NCI-H774 (cell line): ENCODE results near the gene IRX6.

Source experiments
- DNase-seq: peaks from one replicate; lab custom pipeline; 2025; lab: John Stamatoyannopoulos, UW

IRX6 gene

GRCh38 chr16:55324285-55325079 is 479 bp downstream of the IRX6 start:
- DNase-seq = no peak

GRCh38 chr16:55325080-55325447 is 1.1 kb downstream of the IRX6 start:
- DNase-seq = no peak

DNA sequence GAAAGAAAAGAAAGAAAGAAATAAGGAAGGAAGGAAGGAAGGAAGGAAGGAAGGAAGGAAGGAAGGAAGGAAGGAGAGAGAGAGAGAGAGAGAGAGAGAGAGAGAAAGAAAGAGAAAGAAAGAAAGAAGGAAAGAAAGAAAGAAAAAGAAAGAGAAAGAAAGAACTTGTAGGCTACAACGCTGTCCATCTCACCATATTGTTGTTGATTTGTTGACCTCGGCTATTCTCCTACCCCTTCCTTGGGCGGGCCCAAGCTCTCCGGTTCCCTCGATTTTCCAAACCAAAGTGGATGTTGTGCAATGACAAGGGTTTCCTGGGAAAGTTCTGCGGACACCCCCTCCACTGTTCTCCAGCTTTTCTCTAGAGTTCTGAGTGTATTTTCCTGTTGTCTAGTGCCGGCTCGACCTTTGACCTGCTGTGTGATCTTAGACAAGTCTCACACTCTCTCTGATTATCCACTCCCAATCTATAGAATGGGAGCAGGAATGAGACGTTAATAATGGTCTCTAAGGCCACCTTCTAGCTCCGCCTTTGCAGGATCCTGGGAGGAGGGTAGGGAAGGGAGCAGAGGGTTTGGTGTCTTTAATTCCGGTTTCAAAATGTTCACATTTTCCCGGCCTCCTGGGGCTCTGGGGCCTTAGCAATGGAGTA is 1.6 kb downstream of the IRX6 start:
- no peak for DNase-seq

DNA sequence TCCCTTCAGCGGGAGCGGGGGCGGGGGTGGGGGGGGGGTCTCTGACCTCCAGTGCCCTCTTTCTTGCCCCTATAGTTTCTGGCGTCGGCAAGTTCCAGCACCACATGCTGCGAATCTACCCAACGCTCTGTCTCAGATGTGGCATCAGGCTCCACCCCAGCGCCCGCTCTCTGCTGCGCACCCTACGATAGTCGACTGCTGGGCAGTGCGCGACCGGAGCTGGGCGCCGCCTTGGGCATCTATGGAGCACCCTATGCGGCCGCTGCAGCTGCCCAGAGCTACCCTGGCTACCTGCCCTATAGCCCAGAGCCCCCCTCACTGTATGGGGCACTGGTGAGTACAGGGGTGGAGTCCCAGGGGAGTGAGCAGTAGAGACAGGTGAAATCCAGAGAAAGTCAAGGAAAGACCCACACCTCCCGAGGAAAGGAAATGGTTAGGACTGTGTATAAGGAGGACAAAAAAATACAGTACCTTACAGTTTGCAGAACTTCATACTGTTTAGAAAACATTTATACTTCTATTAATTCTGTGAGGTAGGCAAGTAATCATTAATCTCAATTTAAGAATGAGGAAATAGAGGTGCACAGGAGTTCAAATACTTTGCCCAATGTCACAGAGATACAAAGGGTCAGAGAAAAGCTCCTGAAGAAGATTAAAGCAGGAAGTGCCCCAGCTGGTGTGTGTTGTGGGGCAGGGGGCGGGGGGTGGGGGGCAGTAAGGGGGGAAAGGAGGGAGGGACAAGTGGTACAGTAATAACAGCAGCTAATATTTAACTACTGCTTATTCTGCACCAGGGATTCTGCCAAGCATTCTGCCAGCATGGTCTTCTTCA is 2.5 kb downstream of the IRX6 start:
- no peak for DNase-seq

DNA sequence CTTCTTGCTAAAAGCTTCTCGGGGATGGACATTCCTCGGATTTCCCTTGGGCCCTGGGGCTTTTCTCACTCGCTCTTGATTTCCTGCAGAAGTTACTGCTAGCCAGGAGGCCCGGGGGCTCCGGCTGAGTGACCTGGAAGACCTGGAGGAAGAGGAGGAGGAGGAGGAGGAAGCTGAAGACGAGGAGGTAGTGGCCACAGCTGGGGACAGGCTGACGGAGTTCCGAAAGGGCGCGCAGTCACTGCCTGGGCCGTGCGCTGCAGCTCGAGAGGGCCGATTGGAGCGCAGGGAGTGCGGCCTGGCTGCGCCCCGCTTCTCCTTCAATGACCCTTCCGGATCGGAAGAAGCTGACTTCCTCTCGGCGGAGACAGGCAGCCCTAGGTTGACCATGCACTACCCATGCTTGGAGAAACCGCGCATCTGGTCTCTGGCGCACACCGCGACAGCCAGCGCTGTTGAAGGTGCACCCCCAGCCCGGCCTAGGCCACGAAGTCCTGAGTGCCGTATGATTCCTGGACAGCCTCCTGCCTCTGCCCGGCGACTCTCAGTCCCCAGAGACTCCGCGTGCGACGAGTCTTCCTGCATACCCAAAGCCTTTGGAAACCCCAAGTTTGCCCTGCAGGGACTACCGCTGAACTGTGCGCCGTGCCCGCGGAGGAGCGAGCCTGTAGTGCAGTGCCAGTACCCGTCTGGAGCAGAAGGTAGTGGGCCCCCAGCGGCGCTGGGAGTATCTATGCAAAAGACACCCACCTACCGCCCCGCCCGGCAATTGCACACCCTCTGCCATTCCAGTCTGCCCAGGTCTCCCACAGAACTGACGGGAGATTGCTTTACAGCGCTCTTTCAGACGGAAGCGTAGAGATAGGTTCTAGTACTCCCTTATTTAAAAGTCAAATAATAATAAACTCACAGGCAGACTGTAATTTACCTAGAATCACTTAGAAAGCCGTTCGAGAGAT is 4.9 kb downstream of the IRX6 start:
- DNase-seq = no peak

DNA sequence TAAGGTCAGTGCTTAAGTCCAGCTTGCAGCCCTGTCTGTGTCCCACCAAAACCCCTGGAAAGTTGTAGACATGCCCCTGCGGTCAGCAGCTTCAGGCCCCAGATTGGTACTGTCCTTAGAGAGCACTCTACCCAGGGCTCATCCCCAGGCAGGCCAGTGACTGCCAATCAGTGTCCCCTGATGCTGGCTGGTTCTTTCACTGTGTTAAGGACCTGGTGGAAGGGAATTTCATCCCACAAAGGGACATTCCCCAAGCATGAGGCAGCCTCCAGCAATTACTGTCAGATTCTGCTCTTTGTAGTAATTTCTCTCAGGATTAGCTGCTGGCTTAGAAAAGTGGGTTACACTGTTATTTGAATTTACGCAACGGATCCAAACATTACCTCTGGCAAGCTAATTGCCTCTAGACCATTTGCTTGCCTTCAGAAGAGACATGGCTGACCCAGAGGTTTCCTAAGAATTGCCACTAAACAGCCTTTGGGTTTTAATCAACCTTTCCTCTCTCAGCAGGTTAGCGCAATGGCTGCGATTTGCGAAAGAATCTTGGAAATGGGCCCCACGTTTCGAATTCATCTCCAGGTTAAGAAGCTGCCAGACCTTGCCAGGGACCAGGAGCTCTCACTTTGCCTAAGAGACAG is 5.9 kb downstream of the IRX6 start:
- no peak for DNase-seq

DNA sequence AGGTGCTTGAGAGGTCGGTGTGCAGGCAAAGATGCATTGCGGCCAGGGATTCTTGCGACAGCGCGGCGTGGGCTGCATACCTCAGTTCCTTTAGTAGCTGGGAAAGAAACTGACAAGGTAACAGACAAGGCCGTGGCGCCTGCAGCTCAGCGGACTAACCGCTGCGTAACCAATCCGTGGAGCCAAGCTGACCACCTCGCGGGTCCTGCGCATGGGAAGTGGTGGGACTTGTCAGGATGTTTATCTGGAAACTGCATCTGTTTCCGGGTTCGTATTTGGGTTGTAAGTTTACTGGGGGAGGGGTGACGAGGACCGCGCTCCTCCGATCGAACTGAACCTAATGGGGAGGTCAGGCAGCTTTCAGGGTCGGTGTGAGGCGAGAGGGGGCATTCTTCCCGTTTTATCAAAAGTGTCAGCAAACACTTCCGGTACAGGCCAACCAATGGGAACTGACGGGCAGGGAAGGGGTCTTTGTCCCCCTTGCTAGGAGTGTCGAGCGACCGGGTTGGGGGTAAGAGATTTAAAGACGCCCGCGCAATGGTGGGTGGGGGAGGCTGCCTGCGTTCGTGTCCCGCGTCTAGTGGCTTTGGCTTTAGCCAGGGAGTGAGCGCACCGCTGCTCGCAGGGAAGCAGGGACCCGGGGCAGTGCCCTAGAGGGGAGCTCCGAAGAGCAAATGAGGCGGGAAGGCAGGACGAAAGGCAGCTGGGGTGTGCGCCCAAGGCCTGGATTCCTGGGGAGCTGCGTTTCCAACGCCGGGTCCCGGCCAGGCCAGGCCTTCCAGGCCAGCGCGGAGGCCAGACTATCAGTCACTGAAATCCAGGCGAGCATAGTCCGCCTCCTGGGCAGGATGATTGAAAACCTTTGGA is 7.0 kb downstream of the IRX6 start:
- no peak for DNase-seq

GRCh38 chr16:55331648-55332185 is 7.7 kb downstream of the IRX6 start:
- no peak for DNase-seq

- no peak for DNase-seq
Observed at GRCh38 chr16:55333684-55334083, 9.7 kb downstream of the IRX6 start.

DNA sequence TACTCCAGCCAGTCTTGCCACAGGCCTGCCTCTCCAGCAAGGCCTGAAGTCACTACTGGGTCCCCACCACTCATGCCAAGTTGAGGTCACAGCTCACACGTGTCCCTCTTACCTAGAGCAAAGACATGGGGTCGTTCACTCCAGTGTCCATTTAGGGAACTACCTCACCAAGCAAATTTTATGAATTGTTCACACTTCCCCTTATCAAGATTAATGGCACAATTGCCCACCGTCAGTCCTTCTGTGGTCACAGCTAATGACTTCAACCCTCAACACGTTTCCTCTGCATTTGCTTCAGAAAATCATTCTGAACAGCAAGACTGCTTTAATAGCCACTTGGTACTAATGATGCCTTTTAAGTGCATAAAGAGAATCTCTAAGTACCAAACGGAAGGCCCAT is 14.6 kb downstream of the IRX6 start:
- DNase-seq = no peak

DNA sequence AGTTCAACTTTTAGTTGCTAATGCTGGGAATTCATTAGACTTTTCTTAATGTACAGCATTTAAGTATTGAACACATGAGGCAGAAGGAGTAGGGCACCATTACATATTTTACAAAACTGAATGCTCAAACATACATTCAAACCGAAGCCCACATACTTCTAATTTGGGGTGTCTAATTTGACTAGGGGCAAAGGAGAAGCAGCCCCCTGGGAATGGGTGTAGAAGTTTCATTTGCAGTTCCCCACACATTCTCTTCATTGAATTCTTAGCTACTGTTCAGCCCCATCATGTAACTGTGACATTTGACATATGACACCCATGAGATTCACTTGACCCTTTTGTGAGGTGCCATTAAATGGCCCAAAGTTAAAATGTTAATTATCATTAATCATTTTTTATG is 16.4 kb downstream of the IRX6 start:
- no peak for DNase-seq

DNA sequence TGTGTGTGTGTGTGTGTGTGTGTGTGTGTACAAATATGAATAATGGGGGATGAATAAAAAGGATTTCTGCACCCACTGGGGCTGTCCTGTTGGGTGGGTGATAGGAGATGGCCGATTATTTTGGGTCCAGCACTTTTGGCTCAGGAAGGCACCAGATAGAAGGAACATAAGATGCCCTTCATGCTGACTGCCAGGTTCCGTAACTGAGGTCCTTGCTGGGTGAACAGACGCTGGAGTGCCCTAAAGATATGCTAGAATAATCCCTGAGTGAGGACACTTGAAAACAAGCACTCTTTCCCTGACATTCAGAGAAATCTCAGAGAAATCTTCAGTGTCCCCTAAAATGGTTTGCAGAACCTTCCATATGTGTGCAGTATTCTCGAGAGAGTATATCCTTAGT is 17.7 kb downstream of the IRX6 start:
- DNase-seq = no peak

GRCh38 chr16:55346475-55346874 is 22.5 kb downstream of the IRX6 start:
- DNase-seq = no peak

- no peak for DNase-seq
Observed at GRCh38 chr16:55349867-55350266, 25.9 kb downstream of the IRX6 start.

GRCh38 chr16:55350984-55351383 is 27.0 kb downstream of the IRX6 start:
- DNase-seq = no peak

DNA sequence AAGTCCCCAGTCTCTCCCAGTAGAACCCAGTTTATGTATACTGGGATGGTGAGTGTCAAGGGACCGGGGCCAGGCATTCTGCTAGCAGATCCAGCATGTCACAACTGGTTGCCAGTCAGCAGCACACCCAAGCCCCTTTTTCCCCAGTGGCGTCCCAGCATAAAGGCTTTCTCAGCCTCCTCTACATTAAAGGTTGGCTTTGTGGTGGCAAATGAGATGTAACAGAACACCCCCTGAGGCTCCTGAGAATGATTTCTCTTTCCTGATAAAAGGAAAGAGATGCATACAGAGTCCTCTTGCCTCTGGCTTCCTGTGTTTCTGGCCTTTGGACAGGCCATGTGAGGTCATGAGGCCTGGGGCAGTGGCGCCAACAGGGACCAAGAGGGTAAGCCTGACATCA is 27.9 kb downstream of the IRX6 start:
- no peak for DNase-seq

DNA sequence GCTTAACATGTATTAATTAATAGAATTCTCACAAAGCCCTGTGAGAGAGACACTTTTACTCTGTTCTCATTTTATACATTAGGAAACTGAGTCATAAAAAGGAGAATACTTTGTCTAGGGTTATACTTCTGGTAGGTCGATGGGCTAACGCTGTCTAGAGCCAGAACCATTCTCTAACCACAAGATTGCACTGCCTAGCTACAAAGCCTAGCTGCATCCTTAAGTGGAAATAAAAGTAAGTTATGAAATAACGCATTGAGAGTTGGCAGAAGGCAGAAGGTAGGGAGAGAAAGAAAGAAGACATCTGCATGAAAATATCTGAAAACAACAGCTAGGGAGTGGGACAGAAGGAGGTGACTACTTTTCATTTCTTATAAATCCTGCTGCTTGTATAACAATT is 33.2 kb downstream of the IRX6 start:
- DNase-seq = no peak

GRCh38 chr16:55359946-55360345 is 35.9 kb downstream of the IRX6 start:
- no peak for DNase-seq

DNA sequence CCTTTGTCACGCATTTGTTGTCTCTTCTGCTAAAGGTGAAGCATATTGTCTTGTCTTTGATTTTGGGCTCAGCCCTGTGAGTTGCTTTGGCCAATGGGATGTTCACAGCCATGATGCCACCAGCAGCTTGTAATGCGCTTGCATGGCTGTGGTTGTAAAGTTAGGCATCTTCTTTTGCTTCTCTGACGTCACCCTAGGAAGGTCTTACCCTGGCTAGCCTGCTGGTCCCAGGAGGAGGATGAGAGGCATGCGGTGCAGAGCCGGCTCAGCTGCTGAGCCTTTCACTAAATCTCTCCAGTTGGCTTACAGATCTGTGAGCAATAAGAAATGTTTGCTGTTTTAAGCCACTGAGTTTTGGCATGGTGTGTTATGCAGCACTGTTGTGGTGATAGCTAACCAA is 40.8 kb downstream of the IRX6 start:
- no peak for DNase-seq

DNA sequence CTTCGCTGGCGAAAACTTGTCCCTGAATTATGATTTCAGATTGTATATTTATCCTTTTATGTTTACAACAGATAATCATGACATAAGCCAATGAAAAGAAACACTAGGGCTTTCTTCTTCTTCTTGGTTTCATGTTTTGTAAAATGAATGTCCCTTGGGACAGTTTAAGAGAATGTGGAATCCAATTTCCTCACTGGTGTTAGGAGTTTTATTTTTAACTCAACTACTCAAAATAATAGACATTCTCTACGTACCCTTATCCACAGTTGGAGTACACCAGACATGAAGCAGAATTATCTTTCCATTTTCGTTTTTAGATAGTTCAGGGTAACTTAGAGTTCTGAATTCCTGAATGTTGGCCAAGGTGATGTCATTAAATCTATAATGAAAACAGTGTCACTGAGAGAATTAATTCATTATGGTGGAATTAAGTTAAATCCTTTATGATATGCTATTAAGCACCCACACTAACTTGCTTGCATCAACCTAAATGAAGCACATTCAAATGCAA is 43.4 kb downstream of the IRX6 start:
- DNase-seq = no peak
